ENCODE measurements around the gene U2AF2.

U2AF2 gene

GRCh38 chr19:55696301-55697068 lies 41.6 kb downstream of the U2AF2 start:
- no peak overlapping the region for H3K9ac ChIP-seq (ENCODE audit: low read length)
- no peaks in the 10 kb centered on the region for H3K9me3 ChIP-seq (ENCODE audit: control insufficient read depth, low read length)
- no peaks in the 10 kb centered on the region for H3K27me3 ChIP-seq (replicated peaks; ENCODE audit: control insufficient read depth, insufficient read depth, low read length)
- DNase-seq (ENCODE audit: low read depth) = no peak
- no peaks in the 10 kb centered on the region for H3K4me1 ChIP-seq (ENCODE audit: control insufficient read depth, insufficient read depth, low read length)
- no peak overlapping the region for H3K4me3 ChIP-seq (ENCODE audit: low read length)
- peaks cover 70% of the 10 kb centered on the region for H3K36me3 ChIP-seq (ENCODE audit: control insufficient read depth, insufficient read depth, low read length, severe bottlenecking)

DNA sequence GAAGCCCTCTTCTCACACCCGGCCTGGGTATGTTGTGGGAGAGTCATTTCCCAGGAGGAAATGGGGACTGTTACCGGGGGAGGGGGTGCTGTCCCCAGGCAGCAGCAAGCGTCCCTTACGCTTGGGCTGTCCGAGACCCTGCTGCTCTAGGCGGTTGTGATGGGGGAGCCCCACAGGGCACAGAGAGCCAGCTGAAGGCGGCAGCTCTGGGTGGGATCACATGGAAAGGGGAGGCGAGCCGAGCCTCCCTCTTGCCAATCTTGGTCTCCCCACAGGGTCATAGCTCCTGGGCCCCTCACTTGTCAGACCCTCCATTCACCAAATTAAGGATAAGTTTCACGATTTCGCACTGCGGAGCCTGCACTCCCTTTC lies 42.2 kb downstream of the U2AF2 start:
- no peak for DNase-seq (ENCODE audit: low read depth)
- Histone ChIP-seq H3K4me3 (ENCODE audit: low read length) (no peak overlapping the region), H3K36me3 (ENCODE audit: control insufficient read depth, insufficient read depth, low read length, severe bottlenecking) (peaks cover 66% of the 10 kb centered on the region), H3K4me1 (ENCODE audit: control insufficient read depth, insufficient read depth, low read length) (no peaks in the 10 kb centered on the region), H3K27me3 (replicated peaks; ENCODE audit: control insufficient read depth, insufficient read depth, low read length) (no peaks in the 10 kb centered on the region), H3K9ac (ENCODE audit: low read length) (no peak overlapping the region), H3K9me3 (ENCODE audit: control insufficient read depth, low read length) (no peaks in the 10 kb centered on the region)

GRCh38 chr19:55697698-55698097 lies 42.9 kb downstream of the U2AF2 start:
- no peak for DNase-seq (ENCODE audit: low read depth)
- H3K9ac ChIP-seq (ENCODE audit: low read length) = no peak overlapping the region
- peaks cover 63% of the 10 kb centered on the region for H3K36me3 ChIP-seq (ENCODE audit: control insufficient read depth, insufficient read depth, low read length, severe bottlenecking)

DNA sequence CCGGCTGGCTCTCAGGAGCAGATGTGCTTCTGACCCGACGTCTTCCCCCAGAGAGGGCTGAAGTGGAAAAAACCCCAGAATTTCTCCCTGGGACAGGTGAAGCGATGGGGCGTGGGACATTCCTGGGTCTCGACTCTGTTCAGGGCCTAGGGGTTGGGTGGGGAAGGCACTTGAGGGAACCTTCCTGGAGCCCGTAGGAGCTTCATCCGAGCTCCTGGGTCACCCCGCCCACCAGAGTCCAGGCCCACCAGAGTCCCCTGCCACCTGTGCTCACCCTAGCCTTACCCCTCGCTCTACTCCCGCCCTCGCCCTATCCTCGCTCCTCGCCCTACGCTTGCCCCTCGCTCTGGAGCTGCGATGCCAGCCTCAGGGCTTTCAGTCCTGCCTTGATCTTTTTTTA lies 43.4 kb downstream of the U2AF2 start:
- Histone ChIP-seq H3K4me1 (ENCODE audit: control insufficient read depth, insufficient read depth, low read length) (no peaks in the 10 kb centered on the region), H3K9me3 (ENCODE audit: control insufficient read depth, low read length) (no peaks in the 10 kb centered on the region), H3K36me3 (ENCODE audit: control insufficient read depth, insufficient read depth, low read length, severe bottlenecking) (peaks cover 57% of the 10 kb centered on the region), H3K27me3 (replicated peaks; ENCODE audit: control insufficient read depth, insufficient read depth, low read length) (no peaks in the 10 kb centered on the region), H3K4me3 (ENCODE audit: low read length) (no peak overlapping the region), H3K9ac (ENCODE audit: low read length) (no peak overlapping the region)
- no peak for DNase-seq (ENCODE audit: low read depth)

More at GRCh38 chr19:55697698-55698097, 42.9 kb downstream of the U2AF2 start:
- Histone ChIP-seq H3K27me3 (replicated peaks; ENCODE audit: control insufficient read depth, insufficient read depth, low read length) (no peaks in the 10 kb centered on the region), H3K4me3 (ENCODE audit: low read length) (no peak overlapping the region), H3K4me1 (ENCODE audit: control insufficient read depth, insufficient read depth, low read length) (no peaks in the 10 kb centered on the region), H3K9me3 (ENCODE audit: control insufficient read depth, low read length) (no peaks in the 10 kb centered on the region)

GRCh38 chr19:55699221-55699620 lies 44.4 kb downstream of the U2AF2 start:
- Histone ChIP-seq H3K27me3 (replicated peaks; ENCODE audit: control insufficient read depth, insufficient read depth, low read length) (no peaks in the 10 kb centered on the region), H3K9ac (ENCODE audit: low read length) (no peak overlapping the region), H3K36me3 (ENCODE audit: control insufficient read depth, insufficient read depth, low read length, severe bottlenecking) (peaks cover 49% of the 10 kb centered on the region), H3K4me1 (ENCODE audit: control insufficient read depth, insufficient read depth, low read length) (no peaks in the 10 kb centered on the region), H3K9me3 (ENCODE audit: control insufficient read depth, low read length) (no peaks in the 10 kb centered on the region), H3K4me3 (ENCODE audit: low read length) (no peak overlapping the region)
- no peak for DNase-seq (ENCODE audit: low read depth)

- Histone ChIP-seq H3K4me3 (ENCODE audit: low read length) (no peak overlapping the region), H3K9me3 (ENCODE audit: control insufficient read depth, low read length) (no peaks in the 10 kb centered on the region), H3K9ac (ENCODE audit: low read length) (no peak overlapping the region), H3K27me3 (replicated peaks; ENCODE audit: control insufficient read depth, insufficient read depth, low read length) (no peaks in the 10 kb centered on the region), H3K36me3 (ENCODE audit: control insufficient read depth, insufficient read depth, low read length, severe bottlenecking) (peaks cover 47% of the 10 kb centered on the region), H3K4me1 (ENCODE audit: control insufficient read depth, insufficient read depth, low read length) (no peaks in the 10 kb centered on the region)
- no peak for DNase-seq (ENCODE audit: low read depth)
Measured at GRCh38 chr19:55700813-55701212, 46.0 kb downstream of the U2AF2 start.

DNA sequence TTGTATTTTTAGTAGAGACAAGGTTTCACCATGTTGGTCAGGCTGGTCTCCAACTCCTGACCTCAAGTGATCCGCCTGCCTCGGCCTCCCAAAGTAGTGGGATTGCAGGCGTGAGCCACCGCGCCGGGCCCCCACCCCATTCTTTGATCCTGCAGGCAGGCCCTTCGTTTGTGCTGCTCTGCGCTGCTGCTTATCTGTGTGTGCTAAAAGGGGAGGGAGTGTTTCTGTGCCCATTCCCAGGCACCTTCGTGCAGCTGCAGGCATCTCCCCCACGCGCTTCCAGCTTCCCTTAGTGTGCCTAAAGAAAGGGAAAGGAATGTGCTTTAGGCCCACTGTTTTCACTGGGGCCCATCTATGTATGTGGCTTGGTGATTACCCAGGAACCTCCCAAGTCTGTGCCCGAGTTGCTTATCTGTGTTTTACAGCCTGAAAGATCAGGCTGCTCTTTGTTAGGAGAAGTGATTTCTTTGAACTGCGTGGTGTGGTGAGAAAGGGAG lies 47.3 kb downstream of the U2AF2 start:
- no peak for DNase-seq (ENCODE audit: low read depth)
- Histone ChIP-seq H3K9ac (ENCODE audit: low read length) (no peak overlapping the region), H3K4me1 (ENCODE audit: control insufficient read depth, insufficient read depth, low read length) (no peaks in the 10 kb centered on the region), H3K36me3 (ENCODE audit: control insufficient read depth, insufficient read depth, low read length, severe bottlenecking) (peaks cover 35% of the 10 kb centered on the region), H3K27me3 (replicated peaks; ENCODE audit: control insufficient read depth, insufficient read depth, low read length) (no peaks in the 10 kb centered on the region), H3K4me3 (ENCODE audit: low read length) (no peak overlapping the region), H3K9me3 (ENCODE audit: control insufficient read depth, low read length) (no peaks in the 10 kb centered on the region)

- Histone ChIP-seq H3K9ac (ENCODE audit: low read length) (no peak overlapping the region), H3K4me3 (ENCODE audit: low read length) (no peak overlapping the region), H3K36me3 (ENCODE audit: control insufficient read depth, insufficient read depth, low read length, severe bottlenecking) (peaks cover 24% of the 10 kb centered on the region), H3K4me1 (ENCODE audit: control insufficient read depth, insufficient read depth, low read length) (no peaks in the 10 kb centered on the region), H3K9me3 (ENCODE audit: control insufficient read depth, low read length) (no peaks in the 10 kb centered on the region), H3K27me3 (replicated peaks; ENCODE audit: control insufficient read depth, insufficient read depth, low read length) (no peaks in the 10 kb centered on the region)
- peak; percentile 2 for DNase-seq (ENCODE audit: low read depth)
Measured at GRCh38 chr19:55703790-55704215, 49.0 kb downstream of the U2AF2 start.

DNA sequence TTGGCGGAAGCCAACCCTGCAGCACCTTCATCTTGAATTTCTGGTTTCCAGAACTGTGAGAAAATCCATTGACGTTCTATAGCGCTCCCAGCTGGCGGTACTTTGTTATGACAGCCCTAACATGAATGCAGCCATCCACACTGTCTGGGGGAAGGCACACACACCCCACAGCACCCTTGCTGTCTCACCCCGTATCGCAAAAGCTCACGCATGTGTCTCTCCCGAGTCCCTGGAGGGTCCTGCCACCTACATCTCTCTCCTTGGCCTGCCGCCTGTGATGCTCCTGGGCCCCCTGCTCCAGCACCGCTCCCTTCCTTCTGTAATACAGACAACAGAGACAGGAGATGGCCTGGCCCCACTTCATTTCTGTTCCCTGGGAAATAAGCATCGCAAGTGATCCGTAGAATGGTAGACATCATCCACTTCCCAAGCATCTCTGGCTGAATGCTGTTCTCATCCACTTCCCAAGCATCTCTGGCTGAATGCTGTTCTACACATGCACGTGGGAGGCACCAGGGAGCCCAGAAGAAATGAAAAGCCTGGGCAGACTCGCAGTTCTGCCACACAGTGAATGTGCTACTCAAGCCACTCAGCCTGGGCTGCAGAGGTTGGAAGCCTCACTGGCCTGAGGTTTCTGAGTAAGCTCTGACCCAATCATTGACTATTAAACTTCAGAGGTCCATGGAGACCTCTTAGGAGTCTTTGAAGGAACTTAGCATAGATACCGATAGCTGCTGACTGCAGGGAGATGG lies 49.8 kb downstream of the U2AF2 start:
- Histone ChIP-seq H3K4me3 (ENCODE audit: low read length) (no peak overlapping the region), H3K9ac (ENCODE audit: low read length) (no peak overlapping the region), H3K9me3 (ENCODE audit: control insufficient read depth, low read length) (no peaks in the 10 kb centered on the region), H3K36me3 (ENCODE audit: control insufficient read depth, insufficient read depth, low read length, severe bottlenecking) (peaks cover 18% of the 10 kb centered on the region), H3K27me3 (replicated peaks; ENCODE audit: control insufficient read depth, insufficient read depth, low read length) (no peaks in the 10 kb centered on the region), H3K4me1 (ENCODE audit: control insufficient read depth, insufficient read depth, low read length) (no peaks in the 10 kb centered on the region)
- no peak for DNase-seq (ENCODE audit: low read depth)

GRCh38 chr19:55705972-55706371 lies 51.1 kb downstream of the U2AF2 start:
- peaks cover 10% of the 10 kb centered on the region for H3K36me3 ChIP-seq (ENCODE audit: control insufficient read depth, insufficient read depth, low read length, severe bottlenecking)
- no peak for DNase-seq (ENCODE audit: low read depth)
- no peaks in the 10 kb centered on the region for H3K4me1 ChIP-seq (ENCODE audit: control insufficient read depth, insufficient read depth, low read length)
- no peak overlapping the region for H3K9ac ChIP-seq (ENCODE audit: low read length)
- H3K4me3 ChIP-seq (ENCODE audit: low read length) = no peak overlapping the region
- no peaks in the 10 kb centered on the region for H3K27me3 ChIP-seq (replicated peaks; ENCODE audit: control insufficient read depth, insufficient read depth, low read length)
- H3K9me3 ChIP-seq (ENCODE audit: control insufficient read depth, low read length) = no peaks in the 10 kb centered on the region

GRCh38 chr19:55711719-55712118 lies 56.9 kb downstream of the U2AF2 start:
- Histone ChIP-seq H3K4me1 (ENCODE audit: control insufficient read depth, insufficient read depth, low read length) (no peaks in the 10 kb centered on the region), H3K27me3 (replicated peaks; ENCODE audit: control insufficient read depth, insufficient read depth, low read length) (no peaks in the 10 kb centered on the region), H3K36me3 (ENCODE audit: control insufficient read depth, insufficient read depth, low read length, severe bottlenecking) (no peaks in the 10 kb centered on the region), H3K9me3 (ENCODE audit: control insufficient read depth, low read length) (no peaks in the 10 kb centered on the region), H3K4me3 (ENCODE audit: low read length) (no peak overlapping the region), H3K9ac (ENCODE audit: low read length) (no peak overlapping the region)
- DNase-seq (ENCODE audit: low read depth) = no peak

Measured in adipocyte (in vitro differentiated cells).